ENCODE measurements around the gene RXRA.

Gene RXRA

GRCh38 chr9:134435550-134436378, 109.5 kb downstream of the RXRA start:
- H3K9me3 ChIP-seq (ENCODE audit: control extremely low read depth in 1 of 5, control insufficient read depth in 4 of 5, insufficient read depth in 2 of 5, low read depth in 1 of 5, low read length in 4 of 5): no peaks in the 10 kb centered on the region
- 91% methylated on average over 17 of the region's 17 CpGs for WGBS (ENCODE audit: insufficient coverage)
- DNase-seq: no peak
- ChIA-PET CTCF (interaction anchor here (0.9 to 3.0 kb wide), 7 partner anchors 8 to 266 kb away, joined by 3 to 22 read pairs (median 5); no protein-coding TSS in a partner anchor), POLR2A (no interaction called here)
- peaks cover 0 to 45% (median 14%) of the 10 kb centered on the region in 4 experiments for H3K36me3 ChIP-seq (ENCODE audit: control insufficient read depth in 4 of 4, insufficient read depth in 4 of 4, low read length in 3 of 4)
- H3K4me3 ChIP-seq (ENCODE audit: control insufficient read depth in 1 of 7, extremely low read depth in 1 of 7, insufficient read depth in 4 of 7, low read depth in 2 of 7, low read length in 6 of 7): no peak overlapping the region
- no peak overlapping the region for H3K27ac ChIP-seq (ENCODE audit: insufficient read depth in 1 of 2, low read depth in 1 of 2, low read length in 2 of 2, poor library complexity in 1 of 2, severe bottlenecking in 2 of 2)
- H3K4me1 ChIP-seq (ENCODE audit: control extremely low read depth in 1 of 4, control insufficient read depth in 4 of 4, insufficient read depth in 4 of 4, low read length in 3 of 4): peaks cover 2 to 34% (median 21%) of the 10 kb centered on the region in 4 experiments
- H3K27me3 ChIP-seq (replicated peaks in 2 of 5; ENCODE audit: control insufficient read depth in 4 of 5, insufficient read depth in 5 of 5, low read length in 4 of 5): no peaks in the 10 kb centered on the region

GRCh38 chr9:134436379-134436762, 110.1 kb downstream of the RXRA start:
- peaks cover 0 to 45% (median 14%) of the 10 kb centered on the region in 4 experiments for H3K36me3 ChIP-seq (ENCODE audit: control insufficient read depth in 4 of 4, insufficient read depth in 4 of 4, low read length in 3 of 4)
- H3K9me3 ChIP-seq (ENCODE audit: control extremely low read depth in 1 of 5, control insufficient read depth in 4 of 5, insufficient read depth in 2 of 5, low read depth in 1 of 5, low read length in 4 of 5): no peaks in the 10 kb centered on the region
- H3K27ac ChIP-seq (ENCODE audit: insufficient read depth in 1 of 2, low read depth in 1 of 2, low read length in 2 of 2, poor library complexity in 1 of 2, severe bottlenecking in 2 of 2): no peak overlapping the region
- H3K27me3 ChIP-seq (replicated peaks in 2 of 5; ENCODE audit: control insufficient read depth in 4 of 5, insufficient read depth in 5 of 5, low read length in 4 of 5): peaks cover 0 to 2% (median 0%) of the 10 kb centered on the region in 5 experiments
- H3K4me3 ChIP-seq (ENCODE audit: control insufficient read depth in 1 of 7, extremely low read depth in 1 of 7, insufficient read depth in 4 of 7, low read depth in 2 of 7, low read length in 6 of 7): no peak overlapping the region
- POLR2A ChIA-PET: no interaction called here
- 92% methylated on average over 11 of the region's 12 CpGs for WGBS (ENCODE audit: insufficient coverage)
- DNase-seq: no peak
- CTCF ChIA-PET: interaction anchor here (0.9 to 3.0 kb wide), 4 partner anchors 10 to 266 kb away, joined by 3 to 22 read pairs (median 4); no protein-coding TSS in a partner anchor
- peaks cover 2 to 40% (median 26%) of the 10 kb centered on the region in 4 experiments for H3K4me1 ChIP-seq (ENCODE audit: control extremely low read depth in 1 of 4, control insufficient read depth in 4 of 4, insufficient read depth in 4 of 4, low read length in 3 of 4)

- H3K27me3 ChIP-seq (replicated peaks in 2 of 5; ENCODE audit: control insufficient read depth in 4 of 5, insufficient read depth in 5 of 5, low read length in 4 of 5): peaks cover 0 to 7% (median 0%) of the 10 kb centered on the region in 5 experiments
- H3K36me3 ChIP-seq (ENCODE audit: control insufficient read depth in 4 of 4, insufficient read depth in 4 of 4, low read length in 3 of 4): peaks cover 0 to 45% (median 12%) of the 10 kb centered on the region in 4 experiments
- no peak overlapping the region for H3K4me3 ChIP-seq (ENCODE audit: control insufficient read depth in 1 of 7, extremely low read depth in 1 of 7, insufficient read depth in 4 of 7, low read depth in 2 of 7, low read length in 6 of 7)
- ChIA-PET CTCF (interaction anchor here (1.3 to 3.0 kb wide), 3 partner anchors 11 to 267 kb away, joined by 3 to 22 read pairs (median 5); no protein-coding TSS in a partner anchor), POLR2A (no interaction called here)
- no peaks in the 10 kb centered on the region for H3K9me3 ChIP-seq (ENCODE audit: control extremely low read depth in 1 of 5, control insufficient read depth in 4 of 5, insufficient read depth in 2 of 5, low read depth in 1 of 5, low read length in 4 of 5)
- peaks cover 2 to 45% (median 31%) of the 10 kb centered on the region in 4 experiments for H3K4me1 ChIP-seq (ENCODE audit: control extremely low read depth in 1 of 4, control insufficient read depth in 4 of 4, insufficient read depth in 4 of 4, low read length in 3 of 4)
- WGBS (ENCODE audit: insufficient coverage): 98% methylated on average over 13 of the region's 13 CpGs
- H3K27ac ChIP-seq (ENCODE audit: insufficient read depth in 1 of 2, low read depth in 1 of 2, low read length in 2 of 2, poor library complexity in 1 of 2, severe bottlenecking in 2 of 2): no peak overlapping the region
- no peak for DNase-seq
These were observed 110.7 kb downstream of the RXRA start for GRCh38 chr9:134436911-134437310.

- ChIA-PET CTCF (interaction anchor here (3.0 kb wide), 1 partner anchor 268 kb away, joined by 22 read pairs; no protein-coding TSS in a partner anchor), POLR2A (no interaction called here)
- no peak overlapping the region for H3K4me3 ChIP-seq (ENCODE audit: control insufficient read depth in 1 of 7, extremely low read depth in 1 of 7, insufficient read depth in 4 of 7, low read depth in 2 of 7, low read length in 6 of 7)
- 95% methylated on average over 17 of the region's 31 CpGs for WGBS (ENCODE audit: insufficient coverage)
- peaks cover 0 to 14% (median 0%) of the 10 kb centered on the region in 5 experiments for H3K27me3 ChIP-seq (replicated peaks in 2 of 5; ENCODE audit: control insufficient read depth in 4 of 5, insufficient read depth in 5 of 5, low read length in 4 of 5)
- DNase-seq: no peak
- H3K27ac ChIP-seq (ENCODE audit: insufficient read depth in 1 of 2, low read depth in 1 of 2, low read length in 2 of 2, poor library complexity in 1 of 2, severe bottlenecking in 2 of 2): no peak overlapping the region
- peaks cover 2 to 51% (median 38%) of the 10 kb centered on the region in 4 experiments for H3K4me1 ChIP-seq (ENCODE audit: control extremely low read depth in 1 of 4, control insufficient read depth in 4 of 4, insufficient read depth in 4 of 4, low read length in 3 of 4)
- H3K9me3 ChIP-seq (ENCODE audit: control extremely low read depth in 1 of 5, control insufficient read depth in 4 of 5, insufficient read depth in 2 of 5, low read depth in 1 of 5, low read length in 4 of 5): no peaks in the 10 kb centered on the region
- H3K36me3 ChIP-seq (ENCODE audit: control insufficient read depth in 4 of 4, insufficient read depth in 4 of 4, low read length in 3 of 4): peaks cover 0 to 42% (median 11%) of the 10 kb centered on the region in 4 experiments
These were observed 111.3 kb downstream of the RXRA start for GRCh38 chr9:134437403-134438194.

GRCh38 chr9:134438195-134438788, 112.0 kb downstream of the RXRA start:
- CTCF ChIA-PET: no interaction called here
- H3K4me3 ChIP-seq (ENCODE audit: control insufficient read depth in 1 of 7, extremely low read depth in 1 of 7, insufficient read depth in 4 of 7, low read depth in 2 of 7, low read length in 6 of 7): no peak overlapping the region
- H3K27ac ChIP-seq (ENCODE audit: insufficient read depth in 1 of 2, low read depth in 1 of 2, low read length in 2 of 2, poor library complexity in 1 of 2, severe bottlenecking in 2 of 2): no peak overlapping the region
- POLR2A ChIA-PET: no interaction called here
- 93% methylated on average over 18 of the region's 19 CpGs for WGBS (ENCODE audit: insufficient coverage)
- no peak for DNase-seq
- peaks cover 0 to 38% (median 11%) of the 10 kb centered on the region in 4 experiments for H3K36me3 ChIP-seq (ENCODE audit: control insufficient read depth in 4 of 4, insufficient read depth in 4 of 4, low read length in 3 of 4)
- peaks cover 2 to 58% (median 44%) of the 10 kb centered on the region in 4 experiments for H3K4me1 ChIP-seq (ENCODE audit: control extremely low read depth in 1 of 4, control insufficient read depth in 4 of 4, insufficient read depth in 4 of 4, low read length in 3 of 4)
- H3K27me3 ChIP-seq (replicated peaks in 2 of 5; ENCODE audit: control insufficient read depth in 4 of 5, insufficient read depth in 5 of 5, low read length in 4 of 5): peaks cover 0 to 19% (median 5%) of the 10 kb centered on the region in 5 experiments
- no peaks in the 10 kb centered on the region for H3K9me3 ChIP-seq (ENCODE audit: control extremely low read depth in 1 of 5, control insufficient read depth in 4 of 5, insufficient read depth in 2 of 5, low read depth in 1 of 5, low read length in 4 of 5)

- peaks cover 0 to 19% (median 5%) of the 10 kb centered on the region in 5 experiments for H3K27me3 ChIP-seq (replicated peaks in 2 of 5; ENCODE audit: control insufficient read depth in 4 of 5, insufficient read depth in 5 of 5, low read length in 4 of 5)
- peaks cover 0 to 27% (median 8%) of the 10 kb centered on the region in 4 experiments for H3K36me3 ChIP-seq (ENCODE audit: control insufficient read depth in 4 of 4, insufficient read depth in 4 of 4, low read length in 3 of 4)
- H3K4me1 ChIP-seq (ENCODE audit: control extremely low read depth in 1 of 4, control insufficient read depth in 4 of 4, insufficient read depth in 4 of 4, low read length in 3 of 4): peaks cover 2 to 61% (median 53%) of the 10 kb centered on the region in 4 experiments
- no peak overlapping the region for H3K4me3 ChIP-seq (ENCODE audit: control insufficient read depth in 1 of 7, extremely low read depth in 1 of 7, insufficient read depth in 4 of 7, low read depth in 2 of 7, low read length in 6 of 7)
- CTCF ChIA-PET: interaction anchor here (1.2 to 1.8 kb wide), 3 partner anchors 57 to 272 kb away, joined by 3 to 6 read pairs (median 4); no protein-coding TSS in a partner anchor
- POLR2A ChIA-PET: no interaction called here
- 95% methylated on average over 20 of the region's 23 CpGs for WGBS (ENCODE audit: insufficient coverage)
- DNase-seq: no peak
- no peak overlapping the region for H3K27ac ChIP-seq (ENCODE audit: insufficient read depth in 1 of 2, low read depth in 1 of 2, low read length in 2 of 2, poor library complexity in 1 of 2, severe bottlenecking in 2 of 2)
- H3K9me3 ChIP-seq (ENCODE audit: control extremely low read depth in 1 of 5, control insufficient read depth in 4 of 5, insufficient read depth in 2 of 5, low read depth in 1 of 5, low read length in 4 of 5): no peaks in the 10 kb centered on the region
These were observed 113.1 kb downstream of the RXRA start for GRCh38 chr9:134439368-134439784.

Measured in common myeloid progenitor, CD34-positive (primary cell).